WTC11 (cell line): ENCODE results near the gene TBC1D4. TPM values are rescaled to one million over a fixed set of nuclear protein-coding genes. Genes with fewer than 3 reads are reported as not detected.

ENCODE experiments used
- ATAC-seq: fragments of 200-7000 bp; cut with Tn5 transposase; 2 replicates; pipeline ENCODE4 v1.10.0; 2021; ENCODE audit warnings: mild to moderate bottlenecking, moderate library complexity
- CTCF ChIA-PET: fragments of 300-600 bp; sonication (Branson Sonifier 250); formaldehyde crosslinking; loops from one replicate; lab custom pipeline; 2021; ENCODE audit warnings: antibody characterized with exemption; lab: Charles Lee
- POLR2A ChIA-PET: fragments of 350-600 bp; sonication (Branson Sonifier 250); formaldehyde crosslinking; loops from one replicate; lab custom pipeline; 2021; ENCODE audit warnings: antibody characterized with exemption; lab: Charles Lee
- DNase-seq: peaks from one replicate; pipeline ENCODE4 v3.0.0; 2021; ENCODE audit warnings: low spot score
- H3K27ac Mint-ChIP-seq: 2 replicates; pipeline ENCODE4 v1.8.0; 2021; ENCODE audit warnings: mixed read lengths
- H3K27me3 Mint-ChIP-seq: 2 replicates; pipeline ENCODE4 v1.8.0; 2021; ENCODE audit warnings: low read depth, mild to moderate bottlenecking, moderate library complexity, mixed read lengths
- H3K36me3 Mint-ChIP-seq: 2 replicates; pipeline ENCODE4 v1.8.0; 2021; ENCODE audit warnings: mixed read lengths
- H3K4me1 Mint-ChIP-seq: 2 replicates; pipeline ENCODE4 v1.8.0; 2022; ENCODE audit warnings: mixed read lengths
- H3K4me3 Mint-ChIP-seq: 2 replicates; pipeline ENCODE4 v1.8.0; 2021; ENCODE audit warnings: mild to moderate bottlenecking, moderate library complexity, mixed read lengths
- H3K9me3 Mint-ChIP-seq: 2 replicates; pipeline ENCODE4 v1.8.0; 2021; ENCODE audit warnings: mixed read lengths
- CREB1 ChIP-seq: sonication (generic); formaldehyde crosslinking; IDR thresholded peaks from 2 replicates; pipeline ENCODE4 v1.8.0; 2023; ENCODE audit warnings: mild to moderate bottlenecking, missing genetic modification reagents
- E2F1 ChIP-seq: sonication (generic); formaldehyde crosslinking; IDR thresholded peaks from 2 replicates; pipeline ENCODE4 v1.8.0; 2022; ENCODE audit warnings: mild to moderate bottlenecking, missing genetic modification reagents
- FOXJ3 ChIP-seq: sonication (generic); formaldehyde crosslinking; IDR thresholded peaks from 2 replicates; pipeline ENCODE4 v1.9.0; 2021; ENCODE audit warnings: missing genetic modification reagents, mild to moderate bottlenecking, borderline replicate concordance
- FOXK1 ChIP-seq: sonication (generic); formaldehyde crosslinking; IDR thresholded peaks from 2 replicates; pipeline ENCODE4 v1.8.0; 2022; ENCODE audit warnings: mild to moderate bottlenecking, moderate library complexity, missing genetic modification reagents
- GABPB1 ChIP-seq: sonication (generic); formaldehyde crosslinking; IDR thresholded peaks from 2 replicates; pipeline ENCODE4 v1.8.1; 2023; ENCODE audit warnings: mild to moderate bottlenecking, missing genetic modification reagents
- MLX ChIP-seq: sonication (generic); formaldehyde crosslinking; IDR thresholded peaks from 2 replicates; pipeline ENCODE4 v1.8.1; 2023; ENCODE audit warnings: mild to moderate bottlenecking, missing genetic modification reagents, moderate library complexity
- NR1H2 ChIP-seq: sonication (generic); formaldehyde crosslinking; IDR thresholded peaks from 2 replicates; pipeline ENCODE4 v1.9.0; 2021; ENCODE audit warnings: mild to moderate bottlenecking, moderate library complexity, missing genetic modification reagents
- SMAD3 ChIP-seq: sonication (generic); formaldehyde crosslinking; IDR thresholded peaks from 2 replicates; pipeline ENCODE4 v1.8.0; 2022; ENCODE audit warnings: missing genetic modification reagents, mild to moderate bottlenecking, borderline replicate concordance
- SMAD4 ChIP-seq: sonication (generic); formaldehyde crosslinking; IDR thresholded peaks from 2 replicates; pipeline ENCODE4 v1.8.0; 2022; ENCODE audit warnings: mild to moderate bottlenecking, missing genetic modification reagents
- TEAD1 ChIP-seq: sonication (generic); formaldehyde crosslinking; IDR thresholded peaks from 2 replicates; pipeline ENCODE4 v1.8.0; 2022; ENCODE audit warnings: mild to moderate bottlenecking, missing genetic modification reagents
- TP53 ChIP-seq: sonication (generic); formaldehyde crosslinking; IDR thresholded peaks from 2 replicates; pipeline ENCODE4 v1.8.1; 2023; ENCODE audit warnings: mild to moderate bottlenecking, missing genetic modification reagents
- ZNF138 ChIP-seq: sonication (generic); formaldehyde crosslinking; conservative IDR thresholded peaks from 2 replicates; pipeline ENCODE4 v1.8.1; 2022; ENCODE audit warnings: mild to moderate bottlenecking, moderate library complexity, missing genetic modification reagents
- ZNF232 ChIP-seq: sonication (generic); formaldehyde crosslinking; IDR thresholded peaks from 2 replicates; pipeline ENCODE4 v1.8.0; 2022; ENCODE audit warnings: mild to moderate bottlenecking, missing genetic modification reagents
- ZNF281 ChIP-seq: sonication (generic); formaldehyde crosslinking; IDR thresholded peaks from 2 replicates; pipeline ENCODE4 v1.8.0; 2023; ENCODE audit warnings: mild to moderate bottlenecking, missing genetic modification reagents
- ZNF317 ChIP-seq: sonication (generic); formaldehyde crosslinking; IDR thresholded peaks from 2 replicates; pipeline ENCODE4 v1.8.1; 2023; ENCODE audit warnings: low read depth, mild to moderate bottlenecking, moderate library complexity, missing genetic modification reagents, borderline replicate concordance
- ZNF416 ChIP-seq: fragments of 250-450 bp; sonication (Bioruptor Pico); IDR thresholded peaks from 2 replicates; pipeline ENCODE4 v1.9.0; 2021; ENCODE audit warnings: mild to moderate bottlenecking, inconsistent platforms
- ZNF423 ChIP-seq: fragments of 250-450 bp; sonication (Bioruptor Pico); IDR thresholded peaks from 2 replicates; pipeline ENCODE4 v2.1.2; 2022; ENCODE audit warnings: mild to moderate bottlenecking, moderate library complexity
- ZNF512 ChIP-seq: sonication (generic); formaldehyde crosslinking; IDR thresholded peaks from 2 replicates; pipeline ENCODE4 v1.8.1; 2022; ENCODE audit warnings: missing genetic modification reagents, borderline replicate concordance
- ZSCAN18 ChIP-seq: fragments of 250-450 bp; sonication (Bioruptor Pico); IDR thresholded peaks from 2 replicates; pipeline ENCODE4 v2.1.2; 2022; ENCODE audit warnings: mild to moderate bottlenecking, moderate library complexity
- total RNA-seq: library from RNA; stranded (reverse); gene quantifications from 3 replicates; pipeline ENCODE4 v1.2.3, GENCODE V29; 2021

Gene TBC1D4
- total RNA-seq, 1 experiment from 2014 or later: 37.1 TPM

DNA sequence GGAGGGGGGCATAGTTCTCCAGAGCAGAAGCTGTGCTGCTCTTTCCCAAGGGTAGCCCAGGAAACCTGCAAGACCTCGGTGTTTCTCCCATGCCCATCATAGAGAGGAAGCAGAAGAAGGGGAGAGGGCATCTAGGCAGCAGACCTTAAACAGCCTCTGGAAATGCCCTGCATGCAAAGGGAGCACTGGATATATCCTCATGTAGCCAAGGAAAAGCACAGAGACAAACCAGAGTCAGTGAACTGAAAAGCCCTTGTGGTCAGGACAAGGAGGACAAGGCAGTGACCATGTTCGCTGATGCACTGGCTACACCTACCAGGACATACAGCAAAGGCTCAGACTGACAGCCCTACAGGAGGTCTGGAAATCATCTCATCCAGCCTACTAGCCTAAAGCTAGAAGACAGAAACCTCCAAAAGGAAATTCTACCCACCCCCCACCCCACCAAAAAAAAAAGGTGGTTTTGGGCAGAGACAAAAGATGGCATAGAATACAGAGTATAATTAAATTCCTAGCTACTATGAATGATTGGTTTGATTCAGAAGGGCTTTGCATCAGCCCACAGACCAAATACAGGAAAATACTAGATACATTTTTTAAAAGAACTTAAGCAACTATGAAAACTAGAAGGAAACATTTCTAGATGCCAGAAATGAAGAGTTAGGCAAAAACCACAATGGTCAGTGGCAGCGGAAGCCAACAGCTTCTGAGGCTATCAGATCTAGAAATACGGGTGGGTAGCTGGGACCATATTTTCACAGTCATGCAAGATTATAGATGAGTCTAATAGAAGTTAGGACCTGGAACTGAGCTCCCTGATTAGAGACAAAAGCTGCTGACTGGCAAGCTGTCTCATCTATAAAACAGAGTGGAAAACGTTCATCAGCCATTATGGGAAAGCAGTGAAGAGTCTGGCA lies 4.4 kb upstream of the TBC1D4 start:
- peaks cover under 1% of the 10 kb centered on the region; the same call in 1 of the 2 replicates for H3K9me3 Mint-ChIP-seq
- POLR2A ChIA-PET: no interaction called here

More for the DNA sequence above, 4.4 kb upstream of the TBC1D4 start:
- DNase-seq (no peak), ATAC-seq (no peak)
- no peak overlapping the region for H3K4me3 Mint-ChIP-seq
- CTCF ChIA-PET: no interaction called here
- TF ChIP-seq ZNF138 (CRISPR knock-in tag) (no peak), CREB1 (CRISPR knock-in tag) (no peak), ZNF317 (no peak), FOXJ3 (CRISPR knock-in tag) (no peak), ZNF512 (CRISPR knock-in tag) (no peak), ZNF281 (CRISPR knock-in tag) (no peak), ZSCAN18 (no peak), SMAD3 (CRISPR knock-in tag) (no peak), SMAD4 (CRISPR knock-in tag) (no peak), ZNF423 (no peak), TEAD1 (CRISPR knock-in tag) (no peak), NR1H2 (CRISPR knock-in tag) (no peak), MLX (no peak), TP53 (no peak), GABPB1 (no peak), FOXK1 (no peak), E2F1 (no peak), ZNF416 (no peak), ZNF232 (CRISPR knock-in tag) (no peak)
- no peaks in the 10 kb centered on the region for H3K36me3 Mint-ChIP-seq
- H3K4me1 Mint-ChIP-seq: peaks cover 21% of the 10 kb centered on the region
- no peaks in the 10 kb centered on the region for H3K27me3 Mint-ChIP-seq
- H3K27ac Mint-ChIP-seq: no peak overlapping the region
